ENCODE measurements around the gene NGDN.

DNA sequence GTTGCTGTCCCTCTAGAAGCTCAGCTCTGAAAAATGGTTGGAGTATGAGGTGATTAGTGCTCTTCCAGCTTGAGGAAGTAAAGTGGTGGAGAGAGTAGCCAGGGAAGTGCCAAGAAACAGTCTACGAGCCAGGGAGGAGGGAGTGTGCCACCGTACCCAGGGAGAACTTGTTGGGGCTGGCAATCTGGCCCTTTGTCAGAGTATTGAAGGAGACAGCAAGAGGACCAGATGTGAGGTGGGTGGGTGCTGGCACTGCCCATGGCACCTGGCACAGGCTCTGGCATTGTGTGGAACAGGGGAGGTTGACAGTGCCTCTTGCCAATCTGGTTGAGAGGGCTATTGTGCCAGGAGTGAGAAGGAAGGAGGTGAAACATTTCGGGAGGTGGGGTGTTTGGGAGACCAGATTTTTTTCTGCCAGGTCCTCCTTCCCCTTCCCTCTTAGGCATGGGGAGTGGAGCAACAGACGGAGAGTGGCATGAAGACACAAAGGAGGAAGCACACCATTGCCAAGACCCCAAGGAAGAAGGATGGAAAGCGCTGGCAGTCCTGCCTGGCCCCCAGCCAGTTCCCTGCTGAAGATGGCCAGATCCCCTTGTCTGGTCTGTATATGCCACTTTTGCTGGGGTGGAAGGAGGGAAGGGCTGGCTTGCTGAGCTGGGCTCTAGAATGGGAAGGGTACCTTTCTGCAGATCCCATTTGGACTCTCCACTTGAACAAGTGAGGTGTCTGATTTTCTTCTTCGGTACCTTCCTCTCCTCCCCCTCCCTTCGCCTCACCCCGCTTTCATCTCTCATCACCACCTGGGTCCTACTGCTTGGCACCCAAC lies 44.5 kb downstream of the NGDN start:
- no peak for TF ChIP-seq TAF1 (IDR thresholded peaks at IDR 0.05; ENCODE audit: borderline replicate concordance, insufficient read depth, low read length)
- no peak for TF ChIP-seq POLR2AphosphoS5 (IDR thresholded peaks at IDR 0.05; ENCODE audit: low read depth, low read length)
- no peak for TF ChIP-seq FOXP2 (optimal IDR thresholded peaks at IDR 0.05; ENCODE audit: borderline replicate concordance, extremely low read depth, extremely low read length, insufficient read depth)
- no peak for TF ChIP-seq SIN3A (IDR thresholded peaks at IDR 0.05; ENCODE audit: borderline replicate concordance, insufficient read depth, low read length)

Measured in PFSK-1 (cell line).